ENCODE results near the gene TNNT2.
A peak's percentile ranks its signal among the peaks of the same experiment; 100 is the strongest.

TNNT2 gene

DNA sequence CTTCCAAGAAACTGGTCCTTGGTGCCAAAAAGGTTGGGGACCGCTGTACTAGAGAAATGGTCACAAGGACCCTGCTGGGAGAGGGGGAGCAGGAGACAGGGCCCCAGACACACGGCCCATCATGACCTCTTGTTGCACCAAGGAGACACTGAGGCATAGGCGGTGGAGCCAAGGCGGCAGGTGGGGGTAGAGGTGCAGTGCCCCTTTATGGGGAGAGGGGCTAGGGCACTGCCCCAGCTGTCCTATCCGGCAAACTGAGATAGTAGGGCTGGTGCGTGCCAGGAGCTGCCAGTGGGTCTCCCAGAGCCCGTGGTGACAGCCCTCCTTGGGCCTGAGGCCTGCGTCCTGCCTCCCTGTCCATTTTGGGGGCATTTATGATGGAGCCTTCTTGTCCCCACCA lies 20.3 kb downstream of the TNNT2 start:
- TF ChIP-seq TEAD4 (IDR thresholded peaks at IDR 0.05) (no peak), USF1 (IDR thresholded peaks at IDR 0.05) (no peak), RAD21 (IDR thresholded peaks at IDR 0.05; ENCODE audit: low read depth) (no peak), CREB1 (IDR thresholded peaks at IDR 0.05; ENCODE audit: low read depth) (no peak), YY1 (IDR thresholded peaks at IDR 0.05; ENCODE audit: low read depth) (no peak)
- TF ChIP-seq, protein P1, sequence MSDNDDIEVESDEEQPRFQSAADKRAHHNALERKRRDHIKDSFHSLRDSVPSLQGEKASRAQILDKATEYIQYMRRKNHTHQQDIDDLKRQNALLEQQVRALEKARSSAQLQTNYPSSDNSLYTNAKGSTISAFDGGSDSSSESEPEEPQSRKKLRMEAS (IDR thresholded peaks at IDR 0.05) = no peak

DNA sequence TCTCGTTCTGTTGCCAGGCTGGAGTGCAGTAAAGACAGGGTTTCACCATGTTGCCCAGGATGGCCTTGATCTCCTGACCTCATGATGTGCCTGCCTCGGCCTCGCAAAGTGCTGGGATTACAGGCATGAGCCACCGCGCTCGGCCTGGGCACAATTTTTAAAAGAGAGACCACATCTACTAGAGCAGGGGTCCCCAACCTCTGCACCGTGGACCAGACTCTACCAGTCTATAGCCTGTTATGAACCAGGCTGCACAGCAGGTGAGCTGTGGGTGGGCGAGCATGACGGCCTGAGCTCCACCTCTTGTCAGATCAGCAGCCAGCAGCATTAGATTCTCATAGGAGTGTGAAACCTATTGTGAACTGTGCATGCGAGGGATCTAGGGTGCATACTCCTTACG lies 20.8 kb downstream of the TNNT2 start:
- TF ChIP-seq EGR1 (IDR thresholded peaks at IDR 0.05) (0 out of 2 replicates have a peak, but pooled peaks have one; percentile 8), ZBTB7A (IDR thresholded peaks at IDR 0.05; ENCODE audit: low read depth) (no peak)

DNA sequence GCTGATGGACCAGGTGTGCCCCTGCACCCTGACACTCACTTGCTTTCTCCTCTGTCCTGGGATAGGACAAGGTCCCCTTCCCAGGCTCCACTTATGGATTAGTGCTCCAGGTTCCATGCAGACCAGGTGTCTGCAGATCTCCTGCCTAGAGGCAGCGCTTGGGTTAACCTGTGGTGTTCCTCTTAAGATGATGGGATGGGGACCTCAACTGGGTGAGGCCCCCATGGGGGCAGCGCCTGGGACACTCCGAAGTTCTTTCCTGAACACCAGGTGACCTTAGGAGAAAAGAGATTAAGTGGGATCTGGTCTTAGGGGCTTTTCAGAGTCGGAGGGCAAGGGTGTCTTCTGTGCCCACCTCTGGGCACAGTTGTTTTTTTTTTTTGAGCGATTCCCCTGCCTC lies 21.2 kb downstream of the TNNT2 start:
- TF ChIP-seq TEAD4 (IDR thresholded peaks at IDR 0.05) = no peak
- TF ChIP-seq, protein P1 (IDR thresholded peaks at IDR 0.05) = no peak
- TF ChIP-seq TCF12 (IDR thresholded peaks at IDR 0.05; ENCODE audit: low read depth) = no peak

GRCh38 chr1:201355471-201355870 lies 22.0 kb downstream of the TNNT2 start:
- no peak for TF ChIP-seq TCF12 (IDR thresholded peaks at IDR 0.05; ENCODE audit: low read depth)
- no peak for TF ChIP-seq RAD21 (IDR thresholded peaks at IDR 0.05; ENCODE audit: low read depth)
- TF ChIP-seq CEBPB (IDR thresholded peaks at IDR 0.05) = no peak
- no peak for TF ChIP-seq EP300 (IDR thresholded peaks at IDR 0.05; ENCODE audit: borderline replicate concordance)
- no peak for TF ChIP-seq EGR1 (IDR thresholded peaks at IDR 0.05)
- TF ChIP-seq FOXM1 (IDR thresholded peaks at IDR 0.05; ENCODE audit: borderline replicate concordance, low read depth) = no peak
- no peak for TF ChIP-seq NFIC (IDR thresholded peaks at IDR 0.05)
- TF ChIP-seq TAF1 (IDR thresholded peaks at IDR 0.05; ENCODE audit: low read depth) = no peak
- TF ChIP-seq REST (IDR thresholded peaks at IDR 0.05; ENCODE audit: low read depth) = no peak
- TF ChIP-seq USF1 (IDR thresholded peaks at IDR 0.05) = no peak
- TF ChIP-seq TEAD4 (IDR thresholded peaks at IDR 0.05) = no peak
- no peak for TF ChIP-seq YY1 (IDR thresholded peaks at IDR 0.05; ENCODE audit: low read depth)
- TF ChIP-seq, protein P1 (IDR thresholded peaks at IDR 0.05) = no peak
- TF ChIP-seq CREB1 (IDR thresholded peaks at IDR 0.05; ENCODE audit: low read depth) = no peak
- no peak for TF ChIP-seq ZBTB7A (IDR thresholded peaks at IDR 0.05; ENCODE audit: low read depth)

DNA sequence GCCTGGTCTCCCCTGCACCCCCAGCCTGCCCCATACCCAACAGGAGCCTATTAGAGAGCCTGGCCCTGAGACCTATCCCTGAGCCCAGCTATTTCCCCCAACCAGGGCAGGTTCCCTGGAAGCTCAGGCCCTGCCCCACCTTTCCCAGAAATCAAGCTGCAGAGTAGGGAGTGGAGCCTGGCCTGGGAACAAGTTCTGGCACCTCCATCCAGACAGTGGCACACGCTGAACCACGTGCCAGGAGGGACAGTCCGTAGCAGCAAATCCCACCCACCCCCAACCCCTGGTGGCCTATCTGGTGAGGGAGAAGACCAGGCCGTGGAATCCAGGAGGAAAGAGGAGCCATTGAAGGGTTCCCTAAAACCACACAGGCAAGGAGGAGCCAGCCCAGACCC lies 22.6 kb downstream of the TNNT2 start:
- TF ChIP-seq CEBPB (IDR thresholded peaks at IDR 0.05) (no peak), TCF12 (IDR thresholded peaks at IDR 0.05; ENCODE audit: low read depth) (no peak), CREB1 (IDR thresholded peaks at IDR 0.05; ENCODE audit: low read depth) (no peak), EP300 (IDR thresholded peaks at IDR 0.05; ENCODE audit: borderline replicate concordance) (no peak), USF1 (IDR thresholded peaks at IDR 0.05) (no peak), REST (IDR thresholded peaks at IDR 0.05; ENCODE audit: low read depth) (no peak)

GRCh38 chr1:201354151-201354900 lies 23.2 kb downstream of the TNNT2 start:
- TF ChIP-seq YY1 (IDR thresholded peaks at IDR 0.05; ENCODE audit: low read depth) (no peak), CREB1 (IDR thresholded peaks at IDR 0.05; ENCODE audit: low read depth) (no peak)
